Small intestine (tissue), 7 donors: ENCODE data around the gene NOCT. TPM values are rescaled to one million over a fixed set of nuclear protein-coding genes. Genes with fewer than 3 reads are reported as not detected.
"Not testable (repeated sequence)": the region's sequence is repeated elsewhere in the genome, so short reads cannot be mapped to it uniquely, and the experiment has no call there.

Source experiments
- DNase-seq, 2 donors: peaks; one replicate each; pipeline versions ENCODE4 v3.0.0 to v3.0.0-alpha.2; 2013
- FAIRE-seq: peaks from 2 replicates; lab custom pipeline; 2012; peaks lifted over from hg19 to GRCh38; lab: Jason Lieb, UNC
- H3K27ac ChIP-seq, 3 donors: one replicate each; pipeline ENCODE4 v1.5.1; 2013; ENCODE audit warnings: low read length in 2 of 3, mild to moderate bottlenecking in 2 of 3, control low read depth in 1 of 3, inconsistent platforms in 1 of 3, low read depth in 1 of 3, moderate library complexity in 1 of 3
- H3K27me3 ChIP-seq, 3 donors: one replicate each; pipeline ENCODE4 v1.6.1; 2013; ENCODE audit warnings: low read length in 3 of 3, inconsistent platforms in 1 of 3; ENCODE audit not compliant: control insufficient read depth in 3 of 3, insufficient read depth in 3 of 3
- H3K36me3 ChIP-seq, 3 donors: one replicate each; pipeline ENCODE4 v1.6.1; 2013; ENCODE audit warnings: low read length in 3 of 3, inconsistent platforms in 1 of 3, low read depth in 1 of 3, mild to moderate bottlenecking in 1 of 3, moderate library complexity in 1 of 3; ENCODE audit not compliant: control insufficient read depth in 3 of 3, insufficient read depth in 2 of 3
- H3K4me1 ChIP-seq, 3 donors: one replicate each; pipeline ENCODE4 v1.6.1; 2013; ENCODE audit warnings: low read length in 2 of 3, inconsistent platforms in 1 of 3, low read depth in 1 of 3, mild to moderate bottlenecking in 1 of 3, moderate library complexity in 1 of 3; ENCODE audit not compliant: control insufficient read depth in 3 of 3, insufficient read depth in 2 of 3
- H3K4me3 ChIP-seq, 3 donors: one replicate each; pipeline ENCODE4 v1.5.1; 2013; ENCODE audit warnings: low read length in 3 of 3, control low read depth in 1 of 3, inconsistent platforms in 1 of 3, low read depth in 1 of 3, mild to moderate bottlenecking in 1 of 3, moderate library complexity in 1 of 3
- H3K9me3 ChIP-seq, 2 donors: one replicate each; pipeline ENCODE4 v1.6.1; 2013; ENCODE audit warnings: low read depth in 1 of 2, low read length in 1 of 2; ENCODE audit not compliant: control insufficient read depth in 2 of 2, insufficient read depth in 1 of 2
- WGBS, 3 donors: extraction: QIAGEN DNeasy Blood & Tissue Kit; methylation state at CpG; one replicate each; pipeline ENCODE4 v1.1.7; 2013; 5-methylcytosine and 5-hydroxymethylcytosine counted together
- polyA plus RNA-seq, 4 donors: library from polyadenylated mRNA; stranded (reverse) in 3 of 4; unstranded in 1 of 4; fragments of 200-250 nt in 3 of 4; fragments of 120-200 nt in 1 of 4; gene quantifications; one replicate each; pipeline versions ENCODE4 v1.2.1 to v1.2.3, GENCODE V29; 2013
- donor health status: healthy with polysubstance abuse.
- donor health status: control.
- donor health status: control.
- donor health status: Bipolar disorder and iron deficiency.
- donor health status: healthy.

NOCT gene
- polyA plus RNA-seq, 4 donors: 2.3 to 8.5 (median 4.7) TPM

DNA sequence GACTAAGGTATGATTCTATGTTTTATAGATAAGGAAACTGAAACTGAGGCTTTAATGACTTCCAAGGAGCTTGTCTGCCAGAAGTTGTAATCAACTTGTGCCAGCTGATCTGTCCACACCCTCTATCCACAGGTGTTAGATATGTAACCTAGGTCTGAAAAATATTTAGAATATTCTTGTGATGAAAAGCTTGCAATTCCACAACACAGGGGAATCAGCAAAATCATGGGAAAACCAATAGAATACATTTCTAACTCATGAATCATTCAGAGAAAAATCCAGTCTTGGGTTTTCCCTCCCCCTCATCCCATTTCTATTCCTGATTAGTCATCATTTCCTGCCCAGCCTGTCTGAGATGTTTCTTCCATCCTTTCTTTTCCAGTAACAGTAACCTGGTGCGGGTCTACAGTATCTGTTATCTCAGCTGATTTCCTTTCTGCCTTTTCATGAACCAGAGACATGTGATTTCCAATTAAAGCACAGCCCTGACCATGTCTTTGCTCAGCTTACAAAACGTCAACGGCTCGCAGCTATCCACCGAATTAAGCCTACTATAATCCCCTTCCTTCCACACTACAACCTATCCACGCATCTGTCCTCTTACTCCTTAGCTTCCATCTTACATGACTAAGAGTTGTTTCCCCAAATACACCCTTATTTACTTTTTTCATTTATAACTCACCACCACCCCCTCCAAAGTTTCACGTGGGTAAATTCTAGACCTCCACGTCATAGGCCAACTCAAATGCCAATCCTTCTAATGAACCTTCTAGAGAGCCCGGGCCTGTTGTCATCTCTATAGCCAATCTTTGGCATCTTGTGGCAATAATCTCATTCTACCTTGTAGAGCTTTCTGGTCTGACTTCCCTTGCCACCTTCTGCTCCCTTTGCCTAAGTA lies 961 bp upstream of the NOCT start:
- H3K27ac ChIP-seq: peak overlapping the region; percentile 80 to 98 (median 94)
- FAIRE-seq: peak; percentile 44
- DNase-seq: peak; percentile 82 to 87
- 4 to 23% (median 15%) methylated on average over 9 of the region's 9 CpGs for WGBS, 3 donors
- no peaks in the 10 kb centered on the region for H3K36me3 ChIP-seq
- H3K27me3 ChIP-seq: no peaks in the 10 kb centered on the region
- no peaks in the 10 kb centered on the region for H3K9me3 ChIP-seq
- peaks cover 5 to 26% (median 8%) of the 10 kb centered on the region in 3 donors for H3K4me1 ChIP-seq
- peak overlapping the region; percentile 19 to 97 (median 57) for H3K4me3 ChIP-seq

DNA sequence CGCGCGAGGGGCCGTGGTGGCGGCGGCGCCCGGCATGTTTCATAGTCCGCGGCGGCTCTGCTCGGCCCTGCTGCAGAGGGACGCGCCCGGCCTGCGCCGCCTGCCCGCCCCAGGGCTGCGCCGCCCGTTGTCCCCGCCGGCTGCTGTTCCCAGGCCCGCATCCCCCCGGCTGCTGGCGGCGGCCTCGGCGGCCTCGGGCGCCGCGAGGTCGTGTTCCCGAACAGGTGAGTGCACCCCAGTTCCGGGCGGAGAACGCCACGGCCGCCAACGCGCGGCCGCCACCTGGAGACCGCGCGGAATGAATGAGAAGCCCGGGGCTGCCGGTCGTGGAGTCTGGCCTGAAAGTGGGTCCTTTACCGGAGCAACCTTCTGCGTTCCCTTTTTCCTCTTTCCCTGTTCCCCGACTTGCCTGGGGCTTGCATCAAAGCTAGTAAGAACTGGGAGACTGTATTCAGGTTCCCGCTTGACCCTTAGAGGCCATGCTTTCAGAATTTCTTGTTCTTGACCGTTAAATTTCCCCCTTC lies 429 bp downstream of the NOCT start:
- FAIRE-seq (no peak), DNase-seq (peak in 1 of 2 donors; percentile 51)
- H3K36me3 ChIP-seq: no peaks in the 10 kb centered on the region
- no peaks in the 10 kb centered on the region for H3K27me3 ChIP-seq
- peak overlapping the region; percentile 80 to 98 (median 94) for H3K27ac ChIP-seq
- H3K9me3 ChIP-seq: no peaks in the 10 kb centered on the region
- 0 to 1% (median 1%) methylated on average over 22 to 55 of the region's 55 CpGs for WGBS, 3 donors
- peak overlapping the region; percentile 57 to 97 (median 81) for H3K4me3 ChIP-seq
- H3K4me1 ChIP-seq: peaks cover 5 to 31% (median 11%) of the 10 kb centered on the region in 3 donors

DNA sequence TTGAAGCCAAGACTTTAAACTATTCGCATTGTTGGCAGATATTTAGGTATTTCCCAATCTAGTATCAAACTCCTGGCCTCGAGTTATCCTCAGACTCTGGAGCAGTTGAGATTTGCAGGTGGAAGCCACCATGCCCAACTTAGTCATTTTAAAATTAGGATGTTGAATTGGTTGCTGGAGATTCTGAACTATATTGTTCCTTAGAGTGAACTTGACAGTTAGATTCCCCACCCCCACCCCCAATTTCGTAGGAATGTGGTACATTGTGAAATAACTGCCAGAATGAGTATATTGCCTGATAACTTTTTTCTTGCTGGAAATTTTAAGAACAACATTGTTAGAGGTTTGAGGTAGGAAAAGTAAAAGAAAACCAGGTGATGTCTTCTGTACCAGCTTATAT lies 2.3 kb downstream of the NOCT start:
- Histone ChIP-seq H3K4me3 (no peak overlapping the region), H3K27me3 (no peaks in the 10 kb centered on the region), H3K36me3 (no peaks in the 10 kb centered on the region), H3K27ac (no peak overlapping the region), H3K9me3 (no peaks in the 10 kb centered on the region), H3K4me1 (peaks cover 5 to 28% (median 7%) of the 10 kb centered on the region in 3 donors)
- FAIRE-seq (no peak), DNase-seq (no peak)
- 55 to 67% (median 64%) methylated on average over 3 of the region's 3 CpGs for WGBS, 3 donors

DNA sequence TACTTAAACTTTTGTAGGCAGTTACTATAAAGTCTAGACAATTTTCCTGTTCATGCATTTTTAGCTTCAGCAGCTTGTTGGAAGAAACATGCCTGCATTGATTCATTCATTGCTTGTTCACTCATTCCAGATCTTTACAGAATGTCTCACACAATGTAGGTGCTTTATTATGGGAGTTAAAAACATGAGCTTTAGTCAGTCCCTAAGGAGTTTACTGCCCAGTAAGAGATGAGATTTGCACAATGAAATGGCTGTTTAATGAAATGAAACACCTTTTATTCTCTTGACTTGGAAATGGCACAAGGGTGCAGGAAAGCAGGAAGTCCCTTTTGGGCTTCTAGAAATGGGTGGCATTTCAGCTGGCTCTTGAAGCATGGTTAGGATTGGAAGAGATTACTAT lies 2.9 kb downstream of the NOCT start:
- no peak for DNase-seq
- no peak overlapping the region for H3K27ac ChIP-seq
- H3K4me3 ChIP-seq: no peak overlapping the region
- FAIRE-seq: no peak
- peaks cover 5 to 28% (median 7%) of the 10 kb centered on the region in 3 donors for H3K4me1 ChIP-seq
- no peaks in the 10 kb centered on the region for H3K36me3 ChIP-seq
- no peaks in the 10 kb centered on the region for H3K27me3 ChIP-seq
- no peaks in the 10 kb centered on the region for H3K9me3 ChIP-seq

DNA sequence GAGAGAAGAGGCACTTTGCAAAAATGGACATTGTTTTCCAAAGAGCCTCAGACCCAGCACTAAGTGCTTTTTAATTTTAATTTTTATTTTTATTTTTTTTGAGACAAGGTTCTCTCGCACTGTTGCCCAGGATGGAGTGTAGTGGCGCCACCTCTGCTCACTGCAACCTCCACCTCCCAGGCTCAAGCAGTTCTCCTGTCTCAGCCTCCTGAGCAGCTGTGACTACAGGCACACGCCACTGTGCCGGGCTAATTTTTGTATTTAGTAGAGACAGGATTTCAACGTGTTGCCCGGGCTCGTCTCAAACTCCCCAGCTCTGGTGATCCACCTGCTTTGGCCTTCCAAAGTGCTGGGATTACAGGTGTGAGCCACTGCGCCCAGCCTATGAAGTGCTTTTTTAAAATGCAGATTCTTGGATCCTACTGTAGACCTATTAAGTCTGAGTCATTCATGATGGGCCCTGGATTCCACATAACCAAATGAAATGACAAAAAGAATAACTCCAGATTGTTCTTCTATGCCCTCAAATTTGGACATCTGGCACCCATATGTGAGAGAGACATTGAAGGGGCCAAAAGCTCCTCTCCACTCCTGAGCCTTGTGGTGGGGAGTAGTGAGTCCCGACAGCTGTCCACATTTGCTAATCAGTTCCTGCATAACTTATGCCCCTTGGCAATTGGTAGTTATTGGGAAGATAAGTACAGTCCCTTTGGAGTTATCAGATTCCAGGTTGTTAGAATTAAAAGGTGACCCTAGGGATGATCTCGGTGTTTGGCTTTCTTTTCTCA lies 3.6 kb downstream of the NOCT start:
- Histone ChIP-seq H3K4me3 (no peak overlapping the region), H3K27ac (no peak overlapping the region), H3K9me3 (no peaks in the 10 kb centered on the region), H3K36me3 (no peaks in the 10 kb centered on the region), H3K27me3 (no peaks in the 10 kb centered on the region), H3K4me1 (peaks cover 3 to 23% (median 5%) of the 10 kb centered on the region in 3 donors)
- FAIRE-seq (no peak), DNase-seq (no peak)
- 87 to 94% (median 93%) methylated on average over 10 of the region's 10 CpGs for WGBS, 3 donors

DNA sequence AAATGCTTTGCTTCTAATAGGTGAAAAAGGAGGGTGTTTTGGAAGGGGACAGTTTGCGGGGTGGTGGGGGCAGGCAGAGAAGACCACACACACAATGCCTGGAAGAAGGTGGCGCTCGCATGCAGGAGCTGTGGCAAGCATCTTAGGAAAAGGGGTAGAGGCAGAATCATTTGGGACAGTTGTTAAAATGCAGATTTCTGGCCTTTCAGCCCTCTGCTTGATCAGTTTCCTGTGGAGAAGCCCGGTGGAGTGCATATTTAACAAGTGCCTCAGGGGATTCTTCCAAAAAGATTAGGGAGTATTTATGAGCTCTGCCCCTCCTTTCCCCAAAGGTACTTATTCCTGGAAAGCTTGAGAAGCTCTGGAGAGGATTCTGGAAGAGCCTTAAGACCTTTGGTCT lies 4.8 kb downstream of the NOCT start:
- no peak overlapping the region for H3K27ac ChIP-seq
- H3K4me1 ChIP-seq: peaks cover 0 to 17% (median 3%) of the 10 kb centered on the region in 3 donors
- FAIRE-seq (no peak), DNase-seq (no peak)
- WGBS, 3 donors: 86 to 94% (median 90%) methylated on average over 4 of the region's 4 CpGs
- no peaks in the 10 kb centered on the region for H3K36me3 ChIP-seq
- no peak overlapping the region for H3K4me3 ChIP-seq
- H3K9me3 ChIP-seq: no peaks in the 10 kb centered on the region
- no peaks in the 10 kb centered on the region for H3K27me3 ChIP-seq

DNA sequence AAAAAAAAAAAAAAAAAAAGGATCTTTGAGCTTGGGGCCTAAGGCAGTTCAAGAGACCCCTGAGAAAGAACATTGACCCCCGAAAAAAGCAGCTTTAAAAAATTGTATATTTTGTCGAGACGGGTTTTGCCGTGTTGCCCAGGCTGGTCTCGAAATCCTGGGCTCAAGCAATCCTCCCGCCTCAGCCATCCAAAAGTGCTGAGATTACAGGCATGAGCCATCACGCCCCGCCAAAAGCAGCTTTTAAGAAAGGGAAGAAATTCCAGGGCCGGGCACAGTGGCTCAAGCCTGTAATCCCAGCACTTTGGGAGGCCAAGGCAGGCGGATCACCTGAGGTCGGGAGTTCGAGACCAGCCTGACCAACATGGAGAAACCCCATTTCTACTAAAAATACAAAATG lies 5.5 kb downstream of the NOCT start:
- H3K27ac ChIP-seq, H3K4me3 ChIP-seq, H3K27me3 ChIP-seq, FAIRE-seq, DNase-seq, H3K9me3 ChIP-seq, H3K36me3 ChIP-seq: not testable (repeated sequence)
- whole genome bisulfite sequencing, 3 donors: 95 to 97% (median 96%) methylated on average over 12 of the region's 12 CpGs
- peaks cover 0 to 17% (median 3%) of the 10 kb centered on the region in 3 donors for H3K4me1 ChIP-seq

DNA sequence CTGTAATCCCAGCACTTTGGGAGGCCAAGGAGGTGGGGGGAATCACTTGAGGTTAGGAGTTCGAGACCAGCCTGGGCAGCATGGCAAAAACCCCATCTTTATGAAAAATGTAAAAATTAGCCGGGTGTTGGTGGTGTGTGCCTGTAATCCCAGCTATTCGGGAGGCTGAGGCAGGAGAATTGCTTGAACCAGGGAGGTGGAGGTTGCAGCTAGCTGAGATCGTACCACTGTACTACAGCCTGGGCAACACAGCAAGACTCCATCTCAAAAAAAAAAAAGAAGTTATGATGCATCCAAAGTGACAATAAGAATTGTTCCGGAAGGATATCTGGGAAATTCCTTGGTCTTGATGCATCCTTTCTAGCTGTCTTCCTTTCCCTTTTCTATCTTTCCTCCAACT lies 7.3 kb downstream of the NOCT start:
- no peak overlapping the region for H3K27ac ChIP-seq
- H3K36me3 ChIP-seq: no peaks in the 10 kb centered on the region
- DNase-seq (no peak), FAIRE-seq (no peak)
- H3K27me3 ChIP-seq: no peaks in the 10 kb centered on the region
- WGBS, 3 donors: 95 to 97% (median 96%) methylated on average over 5 of the region's 5 CpGs
- H3K4me1 ChIP-seq: peaks cover 0 to 13% (median 3%) of the 10 kb centered on the region in 3 donors
- H3K4me3 ChIP-seq: no peak overlapping the region
- no peaks in the 10 kb centered on the region for H3K9me3 ChIP-seq
